ENCODE results near the gene AK5. TPM values are rescaled to one million over a fixed set of nuclear protein-coding genes. Genes with fewer than 3 reads are reported as not detected.

AK5 gene
- total and polyA plus RNA-seq, 2 donors (not counting 1 experiment from before 2014, with no cell fraction given) = 0.18 TPM; not detected in 1

DNA sequence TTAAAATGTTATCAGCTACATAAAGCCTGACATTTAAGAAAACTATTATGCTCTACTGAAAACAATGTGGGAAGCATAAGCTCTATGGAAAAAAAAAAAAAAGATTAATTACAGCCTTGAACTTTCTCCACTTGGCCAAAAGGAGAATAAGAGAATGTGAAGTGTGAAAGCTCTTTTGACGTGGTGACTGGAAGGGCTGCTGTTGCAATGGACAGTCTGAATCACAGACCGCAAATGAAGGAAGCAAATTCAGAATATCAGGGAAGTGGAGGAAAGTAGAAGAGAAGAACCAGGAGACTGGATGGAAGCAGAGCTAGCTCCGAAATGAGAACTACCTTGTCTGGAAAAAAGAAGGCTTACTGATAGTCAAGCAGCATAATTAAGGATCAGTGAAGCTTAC is 106.8 kb downstream of the AK5 start:
- DNase-seq = no peak
- WGBS (ENCODE audit: insufficient coverage) = 84% methylated on average over 3 of the region's 3 CpGs

DNA sequence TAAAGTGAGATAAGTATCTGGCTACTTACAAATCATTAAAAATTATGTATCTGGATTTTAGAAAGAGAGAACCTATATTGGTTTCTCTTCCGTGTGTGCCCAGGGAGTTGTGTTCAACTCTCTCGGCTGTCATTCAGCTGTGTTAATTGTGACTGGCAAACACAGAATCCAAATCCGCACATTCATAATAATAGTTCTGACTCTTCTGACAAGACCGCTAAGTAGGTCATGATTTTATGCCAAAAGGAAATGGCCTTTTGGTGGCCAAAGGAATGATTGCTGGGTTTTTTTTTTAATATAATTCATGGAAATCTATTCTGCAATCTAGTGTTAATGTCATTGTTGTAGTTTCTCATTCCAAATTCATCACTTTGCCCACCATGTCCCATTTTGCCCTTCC is 110.7 kb downstream of the AK5 start:
- Histone ChIP-seq H3K4me1 (ENCODE audit: control insufficient read depth in 2 of 2, insufficient read depth in 2 of 2, low read length in 2 of 2) (no peaks in the 10 kb centered on the region), H2AFZ (ENCODE audit: insufficient read depth, low read depth, low read length, poor library complexity, severe bottlenecking) (no peak overlapping the region), H3K9me3 (ENCODE audit: control extremely low read depth in 1 of 3, control insufficient read depth in 2 of 3, insufficient read depth in 1 of 3, low read length in 2 of 3) (no peaks in the 10 kb centered on the region), H3K79me2 (ENCODE audit: control insufficient read depth, insufficient read depth, low read length) (no peaks in the 10 kb centered on the region), H3K9ac (ENCODE audit: low read length) (no peak overlapping the region), H3K27ac (ENCODE audit: low read length in 2 of 2) (no peak overlapping the region), H3K4me3 (ENCODE audit: control extremely low read depth in 1 of 5, extremely low read depth in 1 of 5, insufficient read depth in 1 of 5, low read depth in 2 of 5, low read length in 4 of 5) (no peak overlapping the region), H4K20me1 (ENCODE audit: control insufficient read depth, insufficient read depth, low read length, poor library complexity, severe bottlenecking) (no peaks in the 10 kb centered on the region), H3K4me2 (replicated peaks; ENCODE audit: low read depth, low read length, poor library complexity, severe bottlenecking) (no peak overlapping the region), H3K36me3 (replicated peaks in 1 of 2; ENCODE audit: control extremely low read depth in 1 of 2, control insufficient read depth in 1 of 2, extremely low read depth in 1 of 2, insufficient read depth in 2 of 2, low read length in 1 of 2) (no peaks in the 10 kb centered on the region), H3K27me3 (replicated peaks in 1 of 4; ENCODE audit: control extremely low read depth in 1 of 4, control insufficient read depth in 3 of 4, insufficient read depth in 4 of 4, low read length in 3 of 4) (no peaks in the 10 kb centered on the region)
- ATAC-seq (ENCODE audit: low read depth) = no peak
- POLR2A ChIA-PET = no interaction called here
- Mint-ChIP-seq H3K27ac (no peak overlapping the region), H3K27me3 (peaks cover 12% of the 10 kb centered on the region), H3K4me3 (no peak overlapping the region), H3K4me1 (no peaks in the 10 kb centered on the region), H3K9me3 (ENCODE audit: insufficient read depth) (no peaks in the 10 kb centered on the region)
- no peak for TF ChIP-seq EZH2 (IDR thresholded peaks at IDR 0.05; ENCODE audit: borderline replicate concordance, insufficient read depth, low read depth, low read length, poor library complexity, severe bottlenecking)
- TF ChIP-seq, protein P1, sequence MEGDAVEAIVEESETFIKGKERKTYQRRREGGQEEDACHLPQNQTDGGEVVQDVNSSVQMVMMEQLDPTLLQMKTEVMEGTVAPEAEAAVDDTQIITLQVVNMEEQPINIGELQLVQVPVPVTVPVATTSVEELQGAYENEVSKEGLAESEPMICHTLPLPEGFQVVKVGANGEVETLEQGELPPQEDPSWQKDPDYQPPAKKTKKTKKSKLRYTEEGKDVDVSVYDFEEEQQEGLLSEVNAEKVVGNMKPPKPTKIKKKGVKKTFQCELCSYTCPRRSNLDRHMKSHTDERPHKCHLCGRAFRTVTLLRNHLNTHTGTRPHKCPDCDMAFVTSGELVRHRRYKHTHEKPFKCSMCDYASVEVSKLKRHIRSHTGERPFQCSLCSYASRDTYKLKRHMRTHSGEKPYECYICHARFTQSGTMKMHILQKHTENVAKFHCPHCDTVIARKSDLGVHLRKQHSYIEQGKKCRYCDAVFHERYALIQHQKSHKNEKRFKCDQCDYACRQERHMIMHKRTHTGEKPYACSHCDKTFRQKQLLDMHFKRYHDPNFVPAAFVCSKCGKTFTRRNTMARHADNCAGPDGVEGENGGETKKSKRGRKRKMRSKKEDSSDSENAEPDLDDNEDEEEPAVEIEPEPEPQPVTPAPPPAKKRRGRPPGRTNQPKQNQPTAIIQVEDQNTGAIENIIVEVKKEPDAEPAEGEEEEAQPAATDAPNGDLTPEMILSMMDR (IDR thresholded peaks at IDR 0.05) = no peak
- intact Hi-C loops (cut with micrococcal nuclease) = no loop called here
- CTCF ChIA-PET = no interaction called here
- no peak for DNase-seq
- WGBS (ENCODE audit: insufficient coverage) = 94% methylated on average over 2 of the region's 4 CpGs

More for the DNA sequence above, 106.8 kb downstream of the AK5 start:
- H3K4me2 ChIP-seq (replicated peaks; ENCODE audit: low read depth, low read length, poor library complexity, severe bottlenecking) = no peak overlapping the region
- Mint-ChIP-seq H3K4me1 (no peaks in the 10 kb centered on the region), H3K9me3 (ENCODE audit: insufficient read depth) (no peaks in the 10 kb centered on the region), H3K4me3 (no peak overlapping the region), H3K27ac (no peak overlapping the region), H3K27me3 (peaks cover 8% of the 10 kb centered on the region)
- no peak overlapping the region for H3K27ac ChIP-seq (ENCODE audit: low read length in 2 of 2)
- H3K9ac ChIP-seq (ENCODE audit: low read length) = no peak overlapping the region
- H4K20me1 ChIP-seq (ENCODE audit: control insufficient read depth, insufficient read depth, low read length, poor library complexity, severe bottlenecking) = no peaks in the 10 kb centered on the region
- POLR2A ChIA-PET = no interaction called here
- no peak overlapping the region for H2AFZ ChIP-seq (ENCODE audit: insufficient read depth, low read depth, low read length, poor library complexity, severe bottlenecking)
- intact Hi-C loops (cut with micrococcal nuclease) = no loop called here
- no peaks in the 10 kb centered on the region for H3K4me1 ChIP-seq (ENCODE audit: control insufficient read depth in 2 of 2, insufficient read depth in 2 of 2, low read length in 2 of 2)
- no peak for ATAC-seq (ENCODE audit: low read depth)
- no peak overlapping the region for H3K4me3 ChIP-seq (ENCODE audit: control extremely low read depth in 1 of 5, extremely low read depth in 1 of 5, insufficient read depth in 1 of 5, low read depth in 2 of 5, low read length in 4 of 5)
- CTCF ChIA-PET = no interaction called here
- no peaks in the 10 kb centered on the region for H3K79me2 ChIP-seq (ENCODE audit: control insufficient read depth, insufficient read depth, low read length)
- no peaks in the 10 kb centered on the region for H3K36me3 ChIP-seq (replicated peaks in 1 of 2; ENCODE audit: control extremely low read depth in 1 of 2, control insufficient read depth in 1 of 2, extremely low read depth in 1 of 2, insufficient read depth in 2 of 2, low read length in 1 of 2)
- TF ChIP-seq EZH2 (IDR thresholded peaks at IDR 0.05; ENCODE audit: borderline replicate concordance, insufficient read depth, low read depth, low read length, poor library complexity, severe bottlenecking) = no peak
- TF ChIP-seq, protein P1 (IDR thresholded peaks at IDR 0.05) = no peak
- no peaks in the 10 kb centered on the region for H3K27me3 ChIP-seq (replicated peaks in 1 of 4; ENCODE audit: control extremely low read depth in 1 of 4, control insufficient read depth in 3 of 4, insufficient read depth in 4 of 4, low read length in 3 of 4)
- H3K9me3 ChIP-seq (ENCODE audit: control extremely low read depth in 1 of 3, control insufficient read depth in 2 of 3, insufficient read depth in 1 of 3, low read length in 2 of 3) = no peaks in the 10 kb centered on the region

Data from B cell (primary cell).